RWPE2 (cell line): ENCODE data around the gene NECAB2.

ENCODE experiments used
- ATAC-seq: fragments of 200-7000 bp; cut with Tn5 transposase; 3 replicates; pipeline ENCODE4 v1.9.1; 2021; ENCODE audit warnings: low read depth
- DNase-seq: peaks from one replicate; pipeline ENCODE4 v3.0.0-alpha.2; 2020; ENCODE audit warnings: low spot score
- H3K27ac ChIP-seq: fragments of 450-650 bp; 2 replicates; pipeline ENCODE4 v1.5.1; 2017; ENCODE audit warnings: mild to moderate bottlenecking; ENCODE audit not compliant: poor library complexity, severe bottlenecking
- H3K27me3 ChIP-seq: fragments of 250-450 bp; sonication (Bioruptor Pico); 2 replicates; pipeline ENCODE4 v1.5.1; 2021; ENCODE audit warnings: mild to moderate bottlenecking, moderate library complexity; ENCODE audit not compliant: insufficient read depth, poor library complexity, severe bottlenecking
- H3K36me3 ChIP-seq: fragments of 250-450 bp; sonication (Bioruptor Pico); 2 replicates; pipeline ENCODE4 v1.5.1; 2020; ENCODE audit warnings: low read depth, mild to moderate bottlenecking, moderate library complexity
- H3K4me1 ChIP-seq: fragments of 250-450 bp; sonication (Bioruptor Pico); 2 replicates; pipeline ENCODE4 v1.5.1; 2021; ENCODE audit warnings: mild to moderate bottlenecking, moderate library complexity; ENCODE audit not compliant: insufficient read depth, poor library complexity, severe bottlenecking
- H3K4me3 ChIP-seq: fragments of 250-450 bp; sonication (Bioruptor Pico); 2 replicates; pipeline ENCODE4 v1.5.1; 2021; ENCODE audit warnings: mild to moderate bottlenecking, moderate library complexity; ENCODE audit not compliant: severe bottlenecking
- H3K9me3 ChIP-seq: fragments of 250-450 bp; sonication (Bioruptor Pico); 2 replicates; pipeline ENCODE4 v1.5.1; 2021; ENCODE audit warnings: mild to moderate bottlenecking, moderate library complexity; ENCODE audit not compliant: severe bottlenecking
- CTCF ChIP-seq: fragments of 450-650 bp; IDR thresholded peaks from one replicate; pipeline ENCODE4 v1.5.1; 2017; ENCODE audit warnings: mild to moderate bottlenecking, moderate library complexity; ENCODE audit not compliant: poor library complexity, severe bottlenecking

Gene NECAB2

GRCh38 chr16:83951544-83951943 is 16.5 kb upstream of the NECAB2 start:
- H3K9me3 ChIP-seq = no peaks in the 10 kb centered on the region
- H3K27me3 ChIP-seq = no peaks in the 10 kb centered on the region
- no peak overlapping the region for H3K4me3 ChIP-seq
- DNase-seq = no peak
- no peak for TF ChIP-seq CTCF
- no peaks in the 10 kb centered on the region for H3K36me3 ChIP-seq
- no peak overlapping the region for H3K27ac ChIP-seq
- ATAC-seq = no peak
- peaks cover 10% of the 10 kb centered on the region for H3K4me1 ChIP-seq

DNA sequence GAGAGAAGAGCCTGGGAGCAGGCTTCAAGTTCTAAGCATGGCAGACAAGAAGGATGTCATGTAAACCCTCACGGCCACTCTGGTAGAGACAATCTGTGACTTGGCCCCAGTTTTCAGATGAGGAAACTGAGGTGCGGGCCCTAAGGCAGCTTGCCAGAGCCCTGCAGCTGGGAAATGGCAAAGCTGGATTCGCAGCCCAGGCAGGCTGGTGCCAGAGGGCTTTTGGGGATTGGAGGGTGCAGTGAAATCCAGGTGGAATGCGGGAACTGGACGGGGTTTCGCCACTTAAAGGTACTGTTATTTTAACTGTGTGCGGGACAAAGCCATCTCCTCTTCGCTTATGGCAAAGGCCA is 15.5 kb upstream of the NECAB2 start:
- ATAC-seq = peak; percentile 13
- no peak for DNase-seq
- H3K9me3 ChIP-seq = no peaks in the 10 kb centered on the region
- H3K4me1 ChIP-seq = peaks cover 10% of the 10 kb centered on the region
- no peaks in the 10 kb centered on the region for H3K27me3 ChIP-seq
- TF ChIP-seq CTCF = no peak
- no peaks in the 10 kb centered on the region for H3K36me3 ChIP-seq
- peak overlapping the region; percentile 68 for H3K27ac ChIP-seq
- peak overlapping the region; percentile 50 for H3K4me3 ChIP-seq

GRCh38 chr16:83952940-83953795 is 14.9 kb upstream of the NECAB2 start, which contains the start of gene OSGIN1:
Gene OSGIN1 (plus strand): TSS chr16:83953240. CDS start chr16:83957672, 4,432 bp downstream.
- peak; percentile 95 for DNase-seq
- H3K27ac ChIP-seq = peak within 1 kb of the TSS; percentile 68
- H3K36me3 ChIP-seq = no peaks in the 10 kb centered on the region
- peak; percentile 86 for ATAC-seq
- H3K4me3 ChIP-seq = peak within 1 kb of the TSS; percentile 50
- no peaks in the 10 kb centered on the region for H3K27me3 ChIP-seq
- H3K9me3 ChIP-seq = no peaks in the 10 kb centered on the region
- TF ChIP-seq CTCF = no peak
- H3K4me1 ChIP-seq = peaks cover 10% of the 10 kb centered on the region

DNA sequence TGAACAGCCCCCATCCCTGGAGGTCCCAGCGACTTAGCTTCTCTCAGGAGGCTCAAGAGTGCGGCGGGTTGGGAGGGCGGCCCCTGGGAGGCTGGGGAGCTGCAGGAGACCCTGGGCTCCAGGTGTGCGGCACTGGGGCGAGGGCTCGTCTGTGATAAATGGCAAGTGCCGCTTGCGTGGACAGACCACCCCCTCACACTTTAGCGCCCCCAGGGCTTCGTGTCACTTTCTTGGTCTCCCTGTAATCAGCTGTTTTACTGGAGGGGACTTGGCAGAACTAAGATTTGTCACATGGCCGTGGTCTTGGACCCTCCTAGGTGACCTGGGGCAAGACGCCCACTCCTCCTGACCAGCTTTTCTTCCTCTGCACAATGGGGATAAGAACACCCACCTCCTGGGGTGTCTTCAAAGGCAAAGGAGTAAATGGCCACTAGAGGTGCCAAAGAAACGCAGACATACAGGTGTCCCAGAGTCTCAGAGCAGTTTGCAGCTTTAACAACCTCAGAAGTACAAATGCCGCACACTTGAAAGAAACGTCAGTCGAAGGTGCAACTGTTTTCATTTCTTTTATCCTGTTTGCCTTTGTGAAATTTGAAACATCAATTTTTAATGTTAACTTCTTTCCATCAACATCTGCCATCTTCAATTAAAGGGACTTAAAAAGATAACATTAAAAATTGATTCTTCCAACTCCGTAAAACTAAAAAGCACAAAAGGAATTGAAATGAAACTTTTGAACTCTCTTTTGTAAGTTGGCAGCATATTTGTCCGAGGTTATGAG is 14.1 kb upstream of the NECAB2 start:
- H3K27ac ChIP-seq = peak overlapping the region; percentile 68
- no peaks in the 10 kb centered on the region for H3K9me3 ChIP-seq
- H3K4me3 ChIP-seq = peak overlapping the region; percentile 50
- H3K27me3 ChIP-seq = no peaks in the 10 kb centered on the region
- ATAC-seq = peak; percentile 42; the same call in 2 of the 3 replicates
- H3K36me3 ChIP-seq = 0 out of 2 replicates have a peak, but pooled peaks cover 1% of the 10 kb centered on the region
- peak; percentile 84 for TF ChIP-seq CTCF
- peaks cover 10% of the 10 kb centered on the region for H3K4me1 ChIP-seq
- no peak for DNase-seq
